ENCODE measurements around the gene FOXA2. TPM values are rescaled to one million over a fixed set of nuclear protein-coding genes. Genes with fewer than 3 reads are reported as not detected.
A peak's percentile ranks its signal among the peaks of the same experiment; 100 is the strongest.

Gene FOXA2
- total and polyA plus RNA-seq, 2 of the 13 experiments (the other 11 are each of a cell fraction or from before 2014, with no cell fraction given): 8.8 to 12.2 TPM

GRCh38 chr20:22586645-22587310 is 2.4 kb upstream of the FOXA2 start (continued):
- TF ChIP-seq TCF12 (IDR thresholded peaks at IDR 0.05) (no peak), TCF12 (CRISPR knock-in tag; IDR thresholded peaks at IDR 0.05) (no peak), TOPORS (CRISPR knock-in tag; IDR thresholded peaks at IDR 0.05) (no peak), YEATS2 (CRISPR knock-in tag; IDR thresholded peaks at IDR 0.05; ENCODE audit: borderline replicate concordance) (no peak), CCDC6 (CRISPR knock-in tag; IDR thresholded peaks at IDR 0.05) (peak; percentile 79; the same call in 1 of the 2 replicates), GABPB1 (CRISPR knock-in tag; IDR thresholded peaks at IDR 0.05) (peak; percentile 68; the same call in 1 of the 2 replicates), ZFY (CRISPR knock-in tag; IDR thresholded peaks at IDR 0.05) (peak; percentile 37; the same call in 1 of the 2 replicates), CENPT (CRISPR knock-in tag; IDR thresholded peaks at IDR 0.05; ENCODE audit: low read depth) (no peak), AKNA (CRISPR knock-in tag; IDR thresholded peaks at IDR 0.05; ENCODE audit: borderline replicate concordance) (no peak), HOXD1 (CRISPR knock-in tag; IDR thresholded peaks at IDR 0.05) (0 out of 2 replicates have a peak, but pooled peaks have one; percentile 35), ZNF646 (CRISPR knock-in tag; IDR thresholded peaks at IDR 0.05) (peak; percentile 69; the same call in 1 of the 2 replicates), KDM1A (CRISPR knock-in tag; IDR thresholded peaks at IDR 0.05) (no peak), ZNF207 (IDR thresholded peaks at IDR 0.05; ENCODE audit: borderline replicate concordance) (no peak), ZNF354B (CRISPR knock-in tag; IDR thresholded peaks at IDR 0.05) (no peak), ZNF883 (CRISPR knock-in tag; IDR thresholded peaks at IDR 0.05; ENCODE audit: not compliant biosample characterization) (no peak)
- TF ChIP-seq, protein P1, sequence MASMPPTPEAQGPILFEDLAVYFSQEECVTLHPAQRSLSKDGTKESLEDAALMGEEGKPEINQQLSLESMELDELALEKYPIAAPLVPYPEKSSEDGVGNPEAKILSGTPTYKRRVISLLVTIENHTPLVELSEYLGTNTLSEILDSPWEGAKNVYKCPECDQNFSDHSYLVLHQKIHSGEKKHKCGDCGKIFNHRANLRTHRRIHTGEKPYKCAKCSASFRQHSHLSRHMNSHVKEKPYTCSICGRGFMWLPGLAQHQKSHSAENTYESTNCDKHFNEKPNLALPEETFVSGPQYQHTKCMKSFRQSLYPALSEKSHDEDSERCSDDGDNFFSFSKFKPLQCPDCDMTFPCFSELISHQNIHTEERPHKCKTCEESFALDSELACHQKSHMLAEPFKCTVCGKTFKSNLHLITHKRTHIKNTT (CRISPR knock-in tag; IDR thresholded peaks at IDR 0.05): 0 out of 2 replicates have a peak, but pooled peaks have one; percentile 17
